Muscle of leg (tissue), 11 donors: ENCODE measurements around the gene FLT3. TPM values are rescaled to one million over a fixed set of nuclear protein-coding genes. Genes with fewer than 3 reads are reported as not detected.
"Not testable (repeated sequence)": the region's sequence is repeated elsewhere in the genome, so short reads cannot be mapped to it uniquely, and the experiment has no call there.

Source experiments
- DNase-seq: peaks from one replicate; pipeline ENCODE4 v3.0.0; 2013
- H3K27ac ChIP-seq: one replicate; pipeline ENCODE4 v1.5.1; 2013; ENCODE audit warnings: mild to moderate bottlenecking, low read length, control low read depth
- H3K27me3 ChIP-seq: one replicate; pipeline ENCODE4 v1.6.1; 2013; ENCODE audit warnings: low read length; ENCODE audit not compliant: control insufficient read depth, insufficient read depth
- H3K36me3 ChIP-seq: one replicate; pipeline ENCODE4 v1.6.1; 2013; ENCODE audit warnings: low read length; ENCODE audit not compliant: control insufficient read depth, insufficient read depth
- H3K4me1 ChIP-seq: one replicate; pipeline ENCODE4 v1.6.1; 2013; ENCODE audit warnings: low read length; ENCODE audit not compliant: control insufficient read depth, insufficient read depth
- H3K4me3 ChIP-seq: one replicate; pipeline ENCODE4 v1.5.1; 2013; ENCODE audit warnings: low read length, control low read depth
- H3K9me3 ChIP-seq: replicated peaks from 2 replicates; pipeline ENCODE4 v1.6.1; 2013; ENCODE audit warnings: low read depth, low read length; ENCODE audit not compliant: control insufficient read depth
- WGBS: methylation state at CpG from one replicate; pipeline ENCODE4 v1.1.5; 2013; ENCODE audit warnings: missing lambda C conversion rate; ENCODE audit not compliant: insufficient coverage; 5-methylcytosine and 5-hydroxymethylcytosine counted together
- polyA plus RNA-seq, 8 donors: library from polyadenylated mRNA; unstranded; fragments of 120-200 nt; gene quantifications; one replicate each; pipeline versions ENCODE4 v1.2.1 to v1.2.3, GENCODE V29; 2013; ENCODE audit warnings: inconsistent platforms in 1 of 8, low replicate concordance in 1 of 8; ENCODE audit not compliant: insufficient read length in 8 of 8, insufficient read depth in 1 of 8
- total RNA-seq: library from RNA; stranded (reverse); fragments of 120-200 nt; gene quantifications from one replicate; pipeline ENCODE4 v1.2.4, GENCODE V29; 2013

FLT3 gene
- total and polyA plus RNA-seq, 9 donors = 0.08 to 0.32 (median 0.16) TPM

DNA sequence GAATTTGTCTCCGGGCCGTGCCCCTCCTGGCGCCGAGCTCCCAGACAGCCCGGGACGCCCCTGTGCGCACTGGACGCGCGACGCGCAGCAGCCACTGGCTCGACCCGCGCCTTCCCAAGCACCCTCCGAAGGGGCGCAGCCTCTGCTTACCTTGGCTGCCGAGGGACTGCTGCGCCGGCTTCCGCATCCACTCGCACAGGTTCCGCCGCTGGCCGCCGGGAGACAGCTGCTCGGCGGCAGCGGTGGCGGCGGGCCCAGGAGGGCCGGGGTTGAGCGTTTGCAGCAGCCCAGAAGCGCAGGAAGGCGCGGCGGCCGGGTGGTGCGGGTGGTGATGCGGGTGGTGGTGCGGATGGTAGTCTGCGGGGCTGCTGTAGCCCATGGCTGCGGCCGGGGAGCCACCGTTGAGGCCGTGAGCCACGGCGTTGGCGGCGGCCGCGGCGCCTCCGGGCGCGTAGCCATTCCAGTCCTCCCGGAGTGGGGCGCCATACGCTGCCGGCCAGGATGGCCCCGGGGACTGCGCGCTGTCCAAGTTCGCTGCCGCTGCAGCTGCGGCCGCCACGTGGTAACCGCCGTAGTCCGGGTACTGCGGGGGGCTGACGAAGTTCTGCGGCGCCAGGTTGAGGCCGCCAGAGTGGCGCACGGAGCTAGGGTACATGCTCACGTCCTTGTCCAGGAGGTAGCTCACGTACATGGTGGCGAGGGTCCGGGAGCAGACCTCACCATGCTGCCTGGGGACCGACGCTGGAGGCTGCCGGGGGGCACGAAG lies 131.9 kb downstream of the FLT3 start:
- no peak overlapping the region for H3K27ac ChIP-seq
- no peaks in the 10 kb centered on the region for H3K9me3 ChIP-seq
- peaks cover 98% of the 10 kb centered on the region for H3K27me3 ChIP-seq
- no peaks in the 10 kb centered on the region for H3K4me1 ChIP-seq
- DNase-seq = no peak
- under 1% methylated on average over 85 of the region's 86 CpGs for WGBS
- H3K36me3 ChIP-seq = no peaks in the 10 kb centered on the region
- H3K4me3 ChIP-seq = no peak overlapping the region

DNA sequence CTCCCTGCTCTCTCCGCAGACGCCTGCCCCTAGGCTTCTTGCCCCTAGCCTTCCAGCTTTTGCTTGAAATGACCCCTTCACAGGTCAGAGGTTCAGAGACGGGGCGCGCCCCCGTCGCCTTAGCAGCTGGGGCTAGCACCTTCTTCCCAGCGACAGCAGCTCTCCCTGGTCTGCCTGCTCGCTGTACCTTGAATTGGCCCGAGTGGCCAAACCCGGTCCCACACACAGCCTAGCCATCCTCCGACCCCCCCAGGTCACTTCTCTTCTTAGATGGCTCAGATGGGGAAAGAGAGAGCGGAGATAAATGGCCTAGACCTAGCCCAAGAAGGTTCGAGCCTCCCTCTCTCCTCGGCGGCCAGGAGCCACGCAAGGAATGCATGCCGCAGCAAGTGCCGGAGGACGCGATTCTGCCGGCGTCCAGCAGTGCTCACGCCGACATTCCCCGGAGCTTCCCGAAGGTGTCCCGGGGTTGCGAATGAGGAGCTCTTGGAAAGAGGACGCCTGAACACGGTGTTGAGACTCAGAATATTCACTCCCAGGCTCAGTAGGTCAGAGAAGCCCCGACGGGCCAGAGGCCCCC lies 132.6 kb downstream of the FLT3 start:
- 0% methylated on average over 28 of the region's 33 CpGs for WGBS
- peaks cover 99% of the 10 kb centered on the region for H3K27me3 ChIP-seq
- no peak for DNase-seq
- H3K27ac ChIP-seq = no peak overlapping the region
- H3K4me3 ChIP-seq = no peak overlapping the region
- H3K4me1 ChIP-seq = no peaks in the 10 kb centered on the region
- no peaks in the 10 kb centered on the region for H3K9me3 ChIP-seq
- H3K36me3 ChIP-seq = no peaks in the 10 kb centered on the region

DNA sequence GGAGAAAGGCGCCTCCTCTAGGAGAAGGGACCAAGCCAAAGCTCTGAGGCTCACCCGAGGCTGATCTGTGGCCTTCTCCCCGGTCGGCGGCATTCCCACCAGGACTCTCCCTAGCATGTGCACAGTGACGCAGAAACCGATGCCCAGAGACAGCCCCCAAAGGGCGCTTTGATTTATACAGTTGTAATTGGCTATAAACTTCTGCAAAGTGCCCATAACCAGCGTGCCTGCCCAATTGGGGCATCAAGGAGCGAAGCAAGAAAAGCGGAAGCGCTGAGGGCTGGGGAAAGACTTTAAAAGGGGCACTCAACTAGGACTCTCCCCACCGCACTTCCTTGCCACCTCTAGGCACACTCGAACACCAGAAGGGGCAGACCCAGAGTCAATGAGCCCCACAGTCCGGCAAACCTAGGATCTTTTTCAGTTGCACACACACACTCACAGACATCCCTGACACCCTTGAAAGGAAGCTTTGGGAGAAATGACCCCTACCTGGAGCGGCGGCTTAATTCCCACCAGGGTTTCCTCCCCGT lies 133.1 kb downstream of the FLT3 start:
- 2% methylated on average over 10 of the region's 18 CpGs for WGBS
- H3K4me1 ChIP-seq = no peaks in the 10 kb centered on the region
- no peak for DNase-seq
- H3K27me3 ChIP-seq = peaks cover 99% of the 10 kb centered on the region
- H3K4me3 ChIP-seq = no peak overlapping the region
- H3K27ac ChIP-seq = no peak overlapping the region
- H3K36me3 ChIP-seq = no peaks in the 10 kb centered on the region
- no peaks in the 10 kb centered on the region for H3K9me3 ChIP-seq

DNA sequence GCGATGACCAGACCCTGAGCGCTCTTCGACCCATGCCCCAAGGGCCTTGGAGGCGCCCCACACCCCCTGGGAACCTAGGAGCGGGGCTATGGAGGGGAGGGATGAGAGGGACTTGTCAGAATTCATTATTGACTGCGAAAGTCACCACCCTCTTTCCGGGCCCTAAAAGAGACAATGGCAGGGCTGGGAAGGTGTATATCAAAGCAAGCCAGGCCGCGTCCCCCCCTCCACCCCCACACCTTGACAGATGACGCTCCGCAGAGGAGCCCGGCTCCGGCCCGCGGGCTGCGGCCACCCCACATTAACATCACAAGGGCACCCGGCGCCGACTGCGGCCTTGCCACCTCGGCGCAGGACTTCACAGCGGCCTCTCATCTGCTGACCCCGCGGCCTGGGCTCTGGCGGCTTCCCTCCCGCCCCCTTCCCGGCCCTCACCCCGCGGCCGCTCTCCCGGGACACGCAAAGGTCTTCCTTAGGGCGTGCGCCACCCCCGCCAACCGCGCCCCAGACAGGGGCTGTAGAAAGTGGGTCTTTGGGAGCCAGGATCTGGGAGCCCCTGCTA lies 133.7 kb downstream of the FLT3 start:
- Histone ChIP-seq H3K4me1 (no peaks in the 10 kb centered on the region), H3K36me3 (no peaks in the 10 kb centered on the region), H3K4me3 (no peak overlapping the region), H3K27me3 (peaks cover 98% of the 10 kb centered on the region), H3K27ac (no peak overlapping the region), H3K9me3 (no peaks in the 10 kb centered on the region)
- WGBS = 3% methylated on average over 27 of the region's 38 CpGs
- no peak for DNase-seq

DNA sequence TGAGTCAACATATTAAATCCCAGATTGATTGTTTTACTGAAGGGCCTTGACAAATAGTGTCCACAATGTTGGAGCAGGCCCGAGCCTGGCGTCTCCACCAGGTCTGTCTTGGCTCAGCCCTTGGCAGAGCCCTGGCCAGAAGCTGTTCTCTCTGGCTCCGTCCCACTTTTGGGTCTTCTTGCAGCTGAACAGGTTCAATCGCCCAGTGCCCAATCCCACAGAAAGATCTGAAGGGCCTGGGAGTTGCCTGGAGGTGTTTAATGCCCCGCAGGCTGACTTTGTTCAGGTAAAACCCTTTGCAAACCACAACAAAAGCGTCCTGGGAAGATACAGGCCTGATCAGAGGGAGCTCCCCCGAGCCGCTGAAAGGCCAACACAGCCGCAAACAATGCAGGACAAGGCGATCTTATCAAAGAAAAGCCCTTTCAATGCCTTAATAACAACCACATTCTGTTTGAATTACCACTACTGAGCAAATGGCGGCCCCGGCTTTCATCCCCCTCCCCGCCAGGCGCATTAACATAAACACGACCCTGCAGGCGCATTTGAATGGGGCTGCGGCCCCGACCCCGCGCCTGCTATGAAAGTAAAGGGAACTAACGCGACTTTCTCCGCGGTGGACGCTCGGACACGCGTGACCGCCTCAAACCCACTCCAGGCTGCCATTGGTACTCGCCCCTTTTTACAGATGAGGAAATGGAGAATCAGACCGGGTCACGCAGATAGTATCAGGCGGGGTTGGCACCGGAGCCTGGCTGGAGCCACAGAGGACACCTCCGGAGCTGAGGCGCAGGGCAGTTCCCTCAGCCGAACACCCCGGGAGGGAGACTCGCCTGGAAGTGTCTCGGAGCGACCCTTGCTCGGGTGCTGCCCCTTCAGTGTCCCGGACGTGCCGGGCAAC lies 134.4 kb downstream of the FLT3 start:
- H3K4me3 ChIP-seq = no peak overlapping the region
- peaks cover 4% of the 10 kb centered on the region for H3K4me1 ChIP-seq
- H3K9me3 ChIP-seq = no peaks in the 10 kb centered on the region
- no peak for DNase-seq
- H3K36me3 ChIP-seq = no peaks in the 10 kb centered on the region
- H3K27me3 ChIP-seq = peaks cover 98% of the 10 kb centered on the region
- 3% methylated on average over 34 of the region's 45 CpGs for WGBS
- H3K27ac ChIP-seq = no peak overlapping the region

DNA sequence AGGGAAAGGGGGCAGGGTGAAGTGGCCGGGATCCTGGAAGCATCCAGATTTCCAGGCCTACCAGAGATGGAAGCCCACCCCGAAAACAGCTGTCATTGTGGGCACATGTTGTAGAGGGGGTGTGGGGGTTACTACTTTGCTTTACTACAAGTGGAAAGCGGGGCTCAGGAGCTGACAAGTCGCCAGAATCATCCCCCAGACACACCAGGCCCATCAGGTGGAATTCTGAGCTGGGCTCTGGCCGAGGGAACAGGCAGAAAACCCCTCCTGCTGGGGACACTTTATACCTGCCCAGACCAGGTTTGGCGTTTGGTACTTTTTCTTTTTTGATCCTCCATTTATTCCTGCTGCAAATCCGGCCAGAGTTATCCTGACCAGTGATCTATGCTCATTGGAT lies 135.0 kb downstream of the FLT3 start:
- WGBS = 48% methylated on average over 5 of the region's 7 CpGs
- DNase-seq = no peak
- Histone ChIP-seq H3K36me3 (no peaks in the 10 kb centered on the region), H3K27me3 (peaks cover 98% of the 10 kb centered on the region), H3K9me3 (no peaks in the 10 kb centered on the region), H3K27ac (no peak overlapping the region), H3K4me1 (peaks cover 10% of the 10 kb centered on the region), H3K4me3 (no peak overlapping the region)

DNA sequence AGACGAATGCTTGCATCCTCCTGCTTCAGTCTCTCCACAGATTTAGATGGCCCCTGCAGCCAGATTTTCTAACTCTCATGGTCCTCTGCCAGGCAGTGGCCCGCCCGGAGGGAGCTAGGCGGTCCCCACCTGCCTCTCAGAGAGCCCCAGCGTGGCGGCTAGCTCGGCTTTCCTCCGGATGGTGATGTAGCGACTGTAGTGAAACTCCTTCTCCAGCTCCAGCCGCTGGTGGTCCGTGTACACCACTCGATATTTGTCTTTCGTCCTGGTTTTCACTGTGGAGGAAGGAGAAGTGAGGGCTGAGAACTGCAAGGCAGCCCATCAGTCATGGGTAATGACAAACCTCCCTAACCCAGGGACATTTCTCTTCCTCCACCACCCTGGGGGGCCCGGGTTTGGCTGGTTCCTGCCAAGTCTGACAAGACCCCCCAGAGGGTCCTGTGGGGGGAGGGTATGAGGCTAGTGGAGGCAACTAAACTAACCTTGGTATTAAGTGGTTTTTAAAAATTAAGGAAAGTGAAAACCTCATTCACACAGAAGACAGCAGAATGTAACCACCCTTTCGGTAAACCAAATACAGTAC lies 135.5 kb downstream of the FLT3 start:
- Histone ChIP-seq H3K36me3 (no peaks in the 10 kb centered on the region), H3K4me1 (peaks cover 13% of the 10 kb centered on the region), H3K27ac (no peak overlapping the region), H3K9me3 (no peaks in the 10 kb centered on the region), H3K27me3 (peaks cover 98% of the 10 kb centered on the region), H3K4me3 (no peak overlapping the region)
- no CpG with 5 or more reads among the region's 15 CpGs for WGBS
- DNase-seq = no peak

DNA sequence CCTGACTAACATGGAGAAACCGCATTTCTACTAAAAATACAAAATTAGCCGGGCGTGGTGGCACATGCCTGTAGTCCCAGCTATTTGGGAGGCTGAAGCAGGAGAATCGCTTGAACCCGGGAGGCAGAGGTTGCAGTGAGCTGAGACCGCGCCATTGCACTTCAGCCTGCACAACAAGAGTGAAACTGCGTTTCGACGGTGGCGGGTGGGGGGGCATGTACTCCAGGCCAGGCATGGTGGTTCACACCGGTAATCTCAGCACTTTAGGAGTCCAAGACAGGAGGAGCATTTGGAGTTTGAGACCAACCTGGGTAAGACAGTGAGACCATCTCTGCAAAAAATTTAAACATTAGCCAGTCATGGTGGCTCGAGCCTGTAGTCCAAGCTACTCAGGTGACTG lies 136.2 kb downstream of the FLT3 start:
- not testable (repeated sequence) for H3K27ac ChIP-seq, DNase-seq, H3K4me3 ChIP-seq, H3K36me3 ChIP-seq, H3K9me3 ChIP-seq
- Histone ChIP-seq H3K4me1 (peaks cover 13% of the 10 kb centered on the region), H3K27me3 (peaks cover 98% of the 10 kb centered on the region)
- WGBS = 55% methylated on average over 10 of the region's 13 CpGs

DNA sequence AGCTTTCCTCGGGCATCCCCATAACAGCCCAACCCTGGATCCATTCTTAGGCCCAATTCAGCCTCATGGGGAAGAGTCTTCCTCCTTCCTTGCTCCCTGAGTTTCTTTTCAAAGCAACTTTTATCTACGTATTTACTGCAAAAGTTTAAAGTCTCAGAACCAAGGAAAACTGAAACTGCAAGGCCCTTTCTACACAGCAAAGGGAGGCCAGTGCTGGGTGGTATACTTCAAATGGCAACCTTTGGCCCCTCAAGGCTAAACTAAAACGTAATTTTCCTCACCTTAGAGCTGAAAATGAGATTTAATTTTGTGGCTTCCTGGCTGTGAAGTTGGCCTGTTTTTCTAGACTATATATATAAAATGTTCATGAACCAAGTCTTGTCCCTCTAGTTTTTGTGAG lies 136.9 kb downstream of the FLT3 start:
- Histone ChIP-seq H3K4me1 (peaks cover 13% of the 10 kb centered on the region), H3K27ac (no peak overlapping the region), H3K27me3 (peaks cover 97% of the 10 kb centered on the region), H3K4me3 (no peak overlapping the region), H3K9me3 (no peaks in the 10 kb centered on the region), H3K36me3 (no peaks in the 10 kb centered on the region)
- DNase-seq = no peak
- 50% methylated on average over 1 of the region's 3 CpGs for WGBS
